GM12892 (cell line): ENCODE results near the gene ITPR1.

ENCODE experiments used
- DNase-seq: peaks from one replicate; pipeline ENCODE4 v3.0.0; 2011; ENCODE audit not compliant: insufficient read length
- FAIRE-seq: peaks from 2 replicates; lab custom pipeline; 2011; peaks lifted over from hg19 to GRCh38; lab: Jason Lieb, UNC
- POLR2A ChIP-seq: IDR thresholded peaks from 2 replicates; pipeline ENCODE4 v1.6.1; 2011; ENCODE audit warnings: low read depth, low read length, control low read depth
- POLR2AphosphoS5 ChIP-seq: IDR thresholded peaks from 2 replicates; pipeline ENCODE4 v1.6.1; 2011; ENCODE audit warnings: low read depth, low read length, control low read depth
- TAF1 ChIP-seq: IDR thresholded peaks from 2 replicates; pipeline ENCODE4 v1.6.1; 2011; ENCODE audit warnings: low read depth, mild to moderate bottlenecking, control low read depth, low read length, borderline replicate concordance

Gene ITPR1

GRCh38 chr3:4729061-4729973 is 236.2 kb downstream of the ITPR1 start:
- DNase-seq (no peak), FAIRE-seq (peak; percentile 67)
- TF ChIP-seq TAF1 (no peak), POLR2A (no peak), POLR2AphosphoS5 (no peak)

- DNase-seq (no peak), FAIRE-seq (no peak)
- TF ChIP-seq POLR2AphosphoS5 = no peak
Observed at GRCh38 chr3:4730719-4731118, 237.6 kb downstream of the ITPR1 start.

DNA sequence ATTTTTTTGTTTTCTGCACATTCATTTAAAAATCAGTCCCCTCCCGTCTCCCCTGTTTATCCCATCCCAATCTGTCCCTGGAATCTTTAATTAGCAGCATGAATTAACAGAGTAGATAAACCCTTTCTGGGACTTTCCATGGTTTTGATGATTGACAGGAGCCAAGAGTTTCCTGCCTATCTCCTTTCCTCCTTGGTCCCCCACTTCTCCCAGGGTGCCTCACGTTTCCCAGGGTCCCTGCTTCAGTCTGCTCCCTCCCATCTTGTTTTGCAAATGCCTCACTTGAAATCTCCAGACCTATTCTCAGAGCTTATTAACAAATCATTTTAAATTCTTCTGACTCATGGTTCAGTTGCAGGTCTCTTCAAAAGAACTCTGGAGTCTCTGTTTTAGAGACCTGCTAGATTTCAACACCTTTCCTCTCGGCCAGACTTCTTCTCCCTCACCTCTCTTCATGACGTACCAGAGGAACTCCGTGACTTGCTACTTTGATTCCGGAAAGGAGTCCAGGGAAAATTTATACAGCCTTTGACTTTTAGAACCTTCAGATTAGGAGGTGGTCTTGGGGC is 238.5 kb downstream of the ITPR1 start:
- TF ChIP-seq TAF1 (no peak), POLR2AphosphoS5 (no peak), POLR2A (no peak)
- DNase-seq = no peak
- no peak for FAIRE-seq

- FAIRE-seq (no peak), DNase-seq (no peak)
- no peak for TF ChIP-seq POLR2A
- no peak for TF ChIP-seq TAF1
- no peak for TF ChIP-seq POLR2AphosphoS5
Observed at GRCh38 chr3:4732925-4733324, 239.8 kb downstream of the ITPR1 start.

DNA sequence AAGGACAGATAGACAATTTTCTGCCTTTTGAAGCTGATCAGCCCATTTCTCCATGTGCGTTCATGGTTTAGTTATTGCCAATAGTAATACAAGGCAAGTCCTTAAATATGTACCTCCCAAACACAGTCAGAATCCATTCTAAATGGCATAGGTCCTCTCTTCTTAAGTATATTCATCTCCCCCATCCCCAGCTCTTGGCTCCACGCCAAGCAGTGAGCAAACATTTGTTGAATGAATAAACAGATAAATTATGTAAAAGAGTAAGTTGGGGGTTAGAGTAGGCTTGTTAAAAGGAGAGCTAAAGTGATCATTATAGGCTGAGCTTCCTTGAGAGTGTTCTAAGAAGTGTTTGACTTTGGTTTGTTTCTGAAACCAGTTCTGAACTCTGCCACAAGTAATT is 241.3 kb downstream of the ITPR1 start:
- DNase-seq (no peak), FAIRE-seq (no peak)
- TF ChIP-seq TAF1 = no peak
- TF ChIP-seq POLR2A = no peak
- TF ChIP-seq POLR2AphosphoS5 = no peak

DNA sequence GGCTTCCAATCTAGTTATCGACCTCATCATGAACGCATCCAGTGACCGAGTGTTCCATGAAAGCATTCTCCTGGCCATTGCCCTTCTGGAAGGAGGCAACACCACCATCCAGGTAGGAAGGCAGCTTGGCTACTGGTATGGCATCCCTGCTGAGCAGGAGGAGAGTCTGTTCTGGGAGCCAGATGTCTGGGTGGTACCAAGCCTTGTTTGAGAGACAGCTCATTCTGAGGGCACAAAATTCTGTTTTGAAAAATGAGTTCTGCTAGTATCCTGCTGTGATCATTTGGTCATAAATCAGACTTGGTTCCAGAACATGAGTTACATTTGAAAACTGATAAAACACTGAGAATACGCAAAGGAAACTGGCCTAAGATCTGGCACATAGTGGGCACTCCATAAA is 242.1 kb downstream of the ITPR1 start:
- DNase-seq = no peak
- FAIRE-seq = no peak
- TF ChIP-seq POLR2AphosphoS5 (no peak), POLR2A (no peak), TAF1 (no peak)

DNA sequence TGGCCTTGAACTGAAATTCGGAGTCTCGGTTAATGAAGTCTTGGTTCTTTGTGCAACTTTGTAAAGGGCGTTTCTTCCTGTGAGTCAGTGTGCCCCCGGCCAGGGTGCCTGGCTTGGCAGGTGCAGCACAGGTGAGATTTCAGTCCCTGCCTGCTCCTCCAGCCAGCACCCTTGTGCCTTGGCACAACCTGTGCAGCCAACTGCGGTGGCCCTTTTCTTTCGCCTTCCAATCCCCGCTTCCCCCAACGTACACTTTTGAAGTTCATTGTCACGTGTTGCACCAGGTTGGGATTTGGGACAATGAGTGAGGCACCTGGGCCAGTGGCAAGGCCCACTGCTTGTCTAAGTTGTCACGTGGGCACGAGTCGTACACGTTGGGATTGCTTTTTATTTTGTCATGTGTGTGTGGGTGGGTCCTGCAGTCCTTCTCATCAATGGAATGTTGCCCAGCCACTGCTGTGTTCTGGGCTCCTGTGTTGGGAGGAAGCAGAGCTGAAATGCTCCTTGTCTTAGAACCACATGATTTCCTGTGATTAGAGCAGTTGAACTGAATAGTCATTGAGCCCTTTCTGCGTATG is 243.2 kb downstream of the ITPR1 start:
- DNase-seq = no peak
- no peak for FAIRE-seq
- TF ChIP-seq POLR2A = no peak
- no peak for TF ChIP-seq TAF1
- TF ChIP-seq POLR2AphosphoS5 = no peak

DNA sequence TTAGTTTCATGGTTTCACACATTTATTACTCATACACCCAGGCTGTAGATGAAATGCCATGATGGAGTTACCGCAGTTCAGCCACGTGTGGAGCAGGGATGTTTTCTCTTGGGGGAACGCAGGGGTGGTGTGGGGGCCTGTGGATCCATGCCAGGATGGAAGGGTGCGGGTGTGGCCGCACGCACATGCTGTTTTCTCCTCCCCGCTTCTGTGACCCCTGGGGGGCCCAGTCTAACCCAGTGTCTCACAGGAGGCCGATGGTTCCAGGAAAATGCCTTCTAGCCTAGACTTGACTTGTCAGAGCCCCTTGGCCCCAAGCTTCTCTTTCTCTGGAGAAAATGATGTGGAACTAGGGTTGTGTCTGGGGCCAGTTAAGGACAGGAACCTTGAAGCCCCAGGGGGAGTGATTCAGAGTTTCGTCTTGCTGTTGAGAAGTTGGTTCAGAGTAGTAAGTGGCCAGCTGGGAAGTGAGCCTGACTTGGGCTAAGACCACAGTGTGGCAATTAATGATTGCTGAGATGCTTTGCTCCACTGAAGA is 245.7 kb downstream of the ITPR1 start:
- DNase-seq (no peak), FAIRE-seq (no peak)
- TF ChIP-seq POLR2AphosphoS5 = no peak
- TF ChIP-seq POLR2A = no peak
- no peak for TF ChIP-seq TAF1

DNA sequence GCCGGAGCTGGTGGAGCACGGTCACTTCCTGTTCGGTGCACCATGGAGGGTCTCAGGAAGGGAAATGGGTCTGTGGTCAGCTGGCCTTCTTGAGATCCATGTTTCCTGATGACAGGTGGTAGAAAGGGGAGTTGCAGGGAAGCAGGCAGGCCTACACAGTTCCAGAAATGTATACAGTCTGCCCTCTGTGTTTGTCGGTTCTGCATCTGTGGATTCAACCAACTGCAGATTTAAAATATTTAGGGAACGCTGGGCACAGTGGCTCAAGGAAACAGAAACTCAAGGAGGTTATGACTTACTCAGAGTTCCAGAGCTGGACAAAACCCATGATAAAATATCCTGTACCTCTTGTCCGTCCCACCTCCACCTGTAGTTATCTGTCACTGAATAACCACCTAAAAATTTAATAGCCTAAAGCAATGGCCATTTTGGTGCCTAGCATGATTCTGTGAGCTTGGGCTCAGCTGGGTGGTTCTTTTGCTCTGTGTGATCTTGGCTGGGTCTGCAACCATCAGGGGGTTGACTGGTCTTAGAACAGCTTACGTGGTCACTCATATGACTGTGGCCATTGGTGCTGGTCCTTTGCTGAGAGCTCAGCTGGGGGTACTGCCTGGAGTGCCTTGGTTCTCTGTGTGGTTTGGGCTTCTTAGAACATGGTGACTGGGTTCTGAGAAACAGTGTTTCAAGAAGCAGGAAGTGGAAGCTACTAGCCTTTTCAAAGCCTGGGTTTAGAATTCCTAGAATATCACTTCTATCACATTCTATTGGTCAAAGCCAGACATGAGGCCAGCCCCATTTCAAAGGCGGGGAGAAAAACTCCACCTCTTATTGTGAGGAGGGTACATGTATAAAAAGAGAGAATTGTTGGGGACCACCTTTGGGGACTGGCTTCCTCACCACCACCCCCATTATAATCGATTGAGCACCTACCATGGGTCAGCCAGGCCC is 246.4 kb downstream of the ITPR1 start:
- DNase-seq (no peak), FAIRE-seq (no peak)
- TF ChIP-seq TAF1 (no peak), POLR2A (no peak), POLR2AphosphoS5 (no peak)

- DNase-seq (no peak), FAIRE-seq (no peak)
- TF ChIP-seq POLR2A (no peak), POLR2AphosphoS5 (no peak), TAF1 (no peak)
Observed at GRCh38 chr3:4740397-4741105, 247.4 kb downstream of the ITPR1 start.
